NCI-H146 (cell line): ENCODE measurements around the gene DCAF5.
"Not testable (repeated sequence)": the region's sequence is repeated elsewhere in the genome, so short reads cannot be mapped to it uniquely, and the experiment has no call there.

Experiments used
- DNase-seq: peaks from one replicate; lab custom pipeline; 2025; lab: John Stamatoyannopoulos, UW

Gene DCAF5

GRCh38 chr14:69096246-69096645, 56.7 kb downstream of the DCAF5 start:
- no peak for DNase-seq

DNA sequence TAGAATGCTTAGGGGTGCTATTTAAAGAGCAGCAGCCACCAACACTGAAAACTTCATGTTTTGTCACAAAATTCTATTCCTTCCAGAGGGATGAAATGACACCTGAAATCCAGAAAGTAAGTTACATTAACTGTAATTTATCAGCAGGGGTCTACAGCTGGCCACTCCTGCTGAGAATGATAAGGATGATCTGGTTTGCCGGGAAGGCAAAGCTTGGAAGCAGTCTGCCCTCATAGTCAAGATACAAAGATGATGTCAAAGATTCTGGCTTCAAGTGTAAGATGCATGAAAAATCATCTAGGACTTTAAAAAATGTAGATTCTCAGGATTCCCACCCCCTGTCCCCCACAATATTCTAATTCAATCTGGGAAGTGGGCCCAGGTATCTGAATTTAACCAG, 58.4 kb downstream of the DCAF5 start:
- peak; percentile 42 for DNase-seq

DNA sequence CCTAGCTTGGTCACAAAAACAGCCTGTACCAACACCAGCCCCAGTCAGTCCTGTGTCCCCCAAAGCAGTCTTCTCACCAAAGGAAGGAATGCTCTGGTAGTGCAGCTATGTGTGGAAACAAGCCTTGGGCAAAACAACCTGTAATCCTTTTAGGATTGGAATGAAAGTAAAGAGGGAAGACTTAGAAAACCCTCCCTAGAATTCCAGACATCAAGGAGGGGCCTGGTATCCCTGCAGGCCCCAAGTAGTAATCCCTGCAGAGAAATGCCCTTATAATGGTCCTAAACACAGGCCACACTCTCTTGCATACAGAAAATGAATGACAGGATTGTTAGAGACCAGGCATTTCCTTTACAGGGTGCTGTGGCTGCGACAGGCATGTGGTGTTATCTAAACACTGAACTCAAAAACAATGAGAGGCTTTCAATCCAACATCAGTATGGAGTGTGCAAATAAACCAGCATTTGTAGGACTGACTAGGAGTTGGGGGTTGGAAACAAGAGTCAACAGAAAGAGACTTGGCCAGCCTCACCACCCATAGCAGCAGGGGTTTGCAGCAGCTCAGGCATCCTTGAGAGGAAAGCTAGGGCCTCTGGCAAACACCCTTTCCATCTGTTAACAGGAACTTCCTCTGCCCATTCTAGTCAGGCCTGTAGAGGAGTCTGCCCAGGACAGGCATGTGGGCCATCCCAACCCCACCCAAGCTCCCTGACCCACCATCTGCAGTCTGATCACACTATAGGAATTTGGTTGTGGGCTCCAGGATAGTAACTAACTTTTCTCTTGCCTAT, 59.1 kb downstream of the DCAF5 start:
- DNase-seq, result peak; percentile 77

- DNase-seq, result no peak
Measured at GRCh38 chr14:69092840-69093422, 60.0 kb downstream of the DCAF5 start.

DNA sequence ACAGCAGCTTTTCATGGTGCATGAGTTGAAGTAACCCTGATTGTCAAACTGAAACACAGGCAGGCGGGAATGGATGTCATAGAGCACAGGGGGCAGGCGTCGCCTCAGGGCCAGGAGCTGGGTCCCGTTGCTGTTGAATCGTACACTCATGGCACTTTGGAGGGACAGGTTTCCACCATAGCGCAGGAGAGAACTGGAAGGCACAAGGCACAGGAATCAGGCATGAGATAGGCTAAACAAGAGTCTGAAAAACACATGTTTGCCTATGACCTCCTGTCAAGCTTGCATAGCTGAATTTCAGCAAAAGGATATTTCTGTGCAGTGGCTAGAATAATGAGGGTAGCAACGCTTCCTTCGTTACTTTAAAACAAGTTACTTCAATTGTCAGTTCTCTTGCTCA, 61.2 kb downstream of the DCAF5 start:
- DNase-seq, result no peak

- no peak for DNase-seq
Measured at GRCh38 chr14:69091006-69091405, 61.9 kb downstream of the DCAF5 start.

GRCh38 chr14:69090187-69090789, 62.6 kb downstream of the DCAF5 start:
- peak; percentile 22 for DNase-seq

DNA sequence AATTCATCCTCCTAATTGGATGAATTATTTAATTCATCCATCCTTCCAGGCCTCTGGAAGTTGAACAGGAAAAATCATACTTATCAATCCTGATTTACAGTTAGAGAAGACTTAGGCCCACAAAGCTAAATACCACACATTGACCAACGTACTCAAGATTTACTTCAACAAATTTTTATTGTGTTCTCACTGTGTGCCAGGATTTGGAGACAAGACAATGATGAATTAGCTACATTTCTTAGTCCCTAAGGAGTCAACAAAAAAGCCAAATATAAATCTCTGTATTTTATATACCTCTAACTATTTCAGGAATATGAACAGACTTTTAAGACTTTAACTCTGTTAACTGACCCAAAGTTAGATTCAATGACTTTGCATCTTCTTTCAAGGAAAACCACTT, 63.9 kb downstream of the DCAF5 start:
- no peak for DNase-seq

GRCh38 chr14:69088586-69088985, 64.3 kb downstream of the DCAF5 start:
- DNase-seq, result no peak

GRCh38 chr14:69087061-69087461, 65.9 kb downstream of the DCAF5 start:
- DNase-seq, result no peak

DNA sequence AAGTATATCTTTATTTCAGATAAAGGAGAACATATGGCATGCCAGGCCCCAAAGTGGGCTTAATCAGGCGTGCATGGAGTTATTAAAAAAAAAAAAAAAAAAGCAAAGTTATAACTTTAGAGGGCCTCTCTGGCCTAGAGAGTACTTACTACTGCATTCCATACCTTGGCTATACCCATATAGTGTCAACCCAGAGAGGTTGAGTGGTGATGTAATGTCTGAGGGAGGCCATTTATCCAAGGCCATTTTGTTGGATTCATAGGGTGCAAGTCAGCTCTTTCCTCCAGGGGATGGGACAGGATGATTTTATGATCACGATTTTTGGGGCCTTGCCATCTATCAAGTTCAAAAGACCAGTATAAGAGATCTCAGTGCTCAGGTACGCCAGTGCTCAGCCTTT, 66.4 kb downstream of the DCAF5 start:
- no peak for DNase-seq

GRCh38 chr14:69084023-69084422, 68.9 kb downstream of the DCAF5 start:
- DNase-seq, result no peak

DNA sequence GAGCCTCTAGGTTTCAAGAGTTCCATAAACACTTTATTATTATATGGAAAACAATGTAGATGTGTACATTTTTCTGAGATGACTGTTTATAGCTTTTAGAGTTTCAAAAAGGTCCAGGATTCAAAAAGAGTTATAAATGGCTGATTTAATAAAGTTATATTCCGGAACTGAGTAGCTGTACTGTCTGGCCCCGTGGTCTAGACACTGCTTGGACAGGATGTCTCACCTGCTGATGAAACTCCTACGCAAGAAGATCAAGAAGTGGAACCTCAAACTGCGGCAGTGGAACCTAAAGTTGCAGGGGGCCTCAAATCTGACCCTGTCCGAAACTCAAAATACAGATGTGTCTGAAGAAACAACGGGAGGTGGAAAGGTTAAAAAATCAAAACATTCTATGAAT, 69.7 kb downstream of the DCAF5 start:
- no peak for DNase-seq

GRCh38 chr14:69081271-69081670, 71.6 kb downstream of the DCAF5 start:
- DNase-seq, result no peak

- DNase-seq, result no peak
Measured at GRCh38 chr14:69079747-69080146, 73.2 kb downstream of the DCAF5 start.

DNA sequence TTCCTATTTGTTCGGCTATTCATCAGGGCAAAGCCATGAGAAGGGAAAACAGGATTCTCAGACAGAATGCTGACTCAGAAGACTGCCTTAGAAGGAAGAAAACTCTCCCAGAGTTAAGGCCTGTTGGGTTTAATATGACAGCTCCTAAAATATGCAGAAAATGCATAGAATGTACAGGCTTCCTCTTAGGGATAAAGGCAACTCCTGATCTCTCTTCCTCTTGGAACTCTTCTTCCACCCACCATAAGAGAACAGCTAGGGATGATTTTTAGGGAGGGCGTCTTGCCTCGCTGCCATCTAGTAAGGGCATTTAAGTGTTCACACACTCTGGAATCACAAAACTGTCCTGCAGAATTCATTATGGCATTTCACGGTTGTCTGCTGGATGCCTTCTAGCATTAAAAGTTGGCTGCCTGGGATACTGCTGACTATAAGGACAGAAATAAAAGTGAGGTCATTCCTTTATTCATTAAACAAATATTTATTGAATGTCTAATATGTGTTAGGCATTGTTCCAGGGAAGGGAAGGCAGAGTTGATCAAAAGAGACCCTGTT, 73.7 kb downstream of the DCAF5 start:
- no peak for DNase-seq

- DNase-seq, result no peak
Measured at GRCh38 chr14:69077841-69078240, 75.1 kb downstream of the DCAF5 start.

GRCh38 chr14:69077185-69077584, 75.7 kb downstream of the DCAF5 start:
- not testable (repeated sequence) for DNase-seq

DNA sequence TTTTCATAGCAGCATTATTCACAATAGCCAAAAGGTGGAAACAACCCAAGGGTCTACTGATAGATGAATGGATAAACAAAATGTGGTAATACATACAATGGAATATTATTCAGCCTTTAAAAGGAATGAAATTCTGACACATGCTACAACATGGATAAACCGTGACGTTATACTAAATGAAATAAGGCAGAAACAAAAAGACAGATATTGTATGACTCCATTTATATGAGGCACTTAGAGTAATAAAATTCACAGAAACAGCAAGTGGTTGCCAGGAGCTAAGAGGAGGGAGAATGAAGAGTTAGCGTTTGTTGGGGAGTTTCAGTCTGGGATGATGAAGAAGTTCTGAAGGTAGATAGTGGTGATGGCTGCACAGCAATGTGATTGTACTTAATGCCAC, 76.6 kb downstream of the DCAF5 start:
- DNase-seq, result no peak

DNA sequence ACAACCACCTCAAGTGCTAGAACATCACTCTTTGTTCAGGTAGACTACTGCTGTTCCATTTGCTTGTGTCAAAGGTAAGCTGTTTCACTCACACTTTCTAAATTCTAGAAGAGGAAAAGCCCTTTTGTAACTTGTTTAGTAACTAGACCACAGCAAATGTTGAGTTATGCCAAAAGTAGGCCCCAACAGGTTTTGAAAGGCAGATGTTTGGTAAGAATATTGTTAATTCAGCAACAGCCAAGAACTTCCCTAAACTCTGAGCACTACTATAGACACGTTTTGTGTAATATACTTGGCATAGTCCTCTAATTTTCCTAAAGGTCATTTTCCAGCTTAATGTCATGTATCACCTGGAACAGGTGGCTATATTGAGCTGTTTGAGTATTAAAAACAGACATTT, 79.0 kb downstream of the DCAF5 start:
- DNase-seq, result no peak

GRCh38 chr14:69073429-69073828, 79.5 kb downstream of the DCAF5 start:
- DNase-seq, result no peak

DNA sequence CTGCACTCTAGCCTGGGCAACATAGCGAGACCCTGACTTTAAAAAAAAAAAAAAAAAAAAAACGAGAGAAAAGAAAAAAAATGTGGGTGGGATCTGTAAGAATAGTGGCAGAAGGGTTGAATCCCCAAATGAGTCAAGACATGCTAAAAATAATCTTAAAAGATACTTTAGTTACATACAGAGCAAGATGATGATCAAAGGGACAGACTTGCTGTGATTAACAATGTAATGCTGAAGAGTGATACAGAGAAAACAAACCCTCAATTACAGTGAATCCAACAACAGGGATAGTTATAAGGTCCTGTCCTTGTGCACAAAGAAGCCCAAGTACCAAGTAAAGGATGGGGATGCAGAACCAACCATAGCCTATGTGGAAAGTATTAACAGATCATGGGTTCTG, 80.3 kb downstream of the DCAF5 start:
- DNase-seq, result no peak

DNA sequence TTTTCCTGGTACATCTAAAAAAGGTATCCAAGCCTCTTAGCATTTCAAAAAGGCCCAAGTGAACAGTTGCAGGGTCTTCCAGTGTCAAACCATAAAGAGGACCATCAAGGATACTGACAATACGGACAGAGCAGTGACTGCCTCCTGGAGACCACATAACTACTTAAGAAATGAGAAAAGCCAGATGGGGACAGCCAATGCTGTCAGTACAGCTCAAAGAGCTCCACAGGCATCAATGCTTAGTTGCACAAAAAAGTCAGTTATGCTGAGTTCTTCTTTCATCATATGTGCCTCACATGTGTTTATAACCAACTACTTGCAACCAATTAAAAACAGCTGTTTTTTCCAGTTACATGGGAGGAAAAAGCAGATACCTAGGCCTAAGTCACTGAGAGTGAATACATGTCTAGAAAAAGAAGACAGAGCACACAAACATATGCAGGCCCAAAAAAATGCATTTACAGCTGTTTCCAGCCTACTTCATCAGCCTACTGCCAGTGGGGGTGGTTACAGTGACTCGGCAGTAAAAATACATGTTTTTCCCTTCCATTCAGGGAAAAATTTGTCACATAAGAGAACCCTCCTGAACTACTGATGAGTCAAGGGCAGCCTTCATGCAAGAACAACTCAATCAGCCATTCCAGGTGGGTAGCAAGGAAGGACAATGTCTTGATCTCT, 84.0 kb downstream of the DCAF5 start:
- no peak for DNase-seq
